HEK293 (cell line): ENCODE measurements around the gene OR5B3.
"Not testable (repeated sequence)": the region's sequence is repeated elsewhere in the genome, so short reads cannot be mapped to it uniquely, and the experiment has no call there.

ENCODE experiments used
- CTCF ChIA-PET: fragments of 350-600 bp; formaldehyde crosslinking; extraction: SDS; loops from one replicate; lab custom pipeline; 2021; ENCODE audit warnings: antibody characterized with exemption; lab: Yijun Ruan, JAX
- POLR2A ChIA-PET: fragments of 300-600 bp; formaldehyde crosslinking; extraction: SDS; loops from one replicate; lab custom pipeline; 2020; ENCODE audit warnings: antibody characterized with exemption, inconsistent platforms; lab: Yijun Ruan, JAX
- H3K27ac ChIP-seq: fragments of 200-500 bp; sonication (Bioruptor generic); 2 replicates; pipeline ENCODE4 v1.5.1; 2014; ENCODE audit warnings: low read depth, low read length, control low read depth, inconsistent platforms; ENCODE audit errors: extremely low read depth
- H3K36me3 ChIP-seq, 2 experiments: fragments of 200-500 bp in 1 of 2; sonication (Bioruptor generic) in 1 of 2; 1 replicate in 1 of 2; 2 replicates in 1 of 2; pipeline ENCODE4 v1.5.1; 2014 to 2017; ENCODE audit warnings: inconsistent platforms in 2 of 2, low read length in 2 of 2; ENCODE audit not compliant: control insufficient read depth in 2 of 2, insufficient read depth in 1 of 2
- H3K4me1 ChIP-seq: fragments of 200-500 bp; sonication (Bioruptor generic); 2 replicates; pipeline ENCODE4 v1.5.1; 2014; ENCODE audit warnings: mild to moderate bottlenecking, low read length, inconsistent platforms; ENCODE audit not compliant: control insufficient read depth, insufficient read depth
- H3K4me3 ChIP-seq: 2 replicates; pipeline ENCODE4 v1.5.1; 2011; ENCODE audit warnings: low read depth, mild to moderate bottlenecking, control low read depth, low read length, moderate library complexity
- H3K9me3 ChIP-seq: fragments of 200-500 bp; sonication (Bioruptor generic); 2 replicates; pipeline ENCODE4 v1.5.1; 2014; ENCODE audit warnings: low read depth, low read length, inconsistent platforms; ENCODE audit not compliant: control insufficient read depth, insufficient read depth
- BCL11A ChIP-seq: fragments of 450-650 bp; formaldehyde crosslinking; IDR thresholded peaks from 2 replicates; pipeline ENCODE4 v1.5.1; 2016; ENCODE audit warnings: low read depth, missing biosample characterization, missing genetic modification characterization
- HOXD13 ChIP-seq: sonication (generic); formaldehyde crosslinking; IDR thresholded peaks from 2 replicates; pipeline ENCODE4 v1.8.0; 2022; ENCODE audit warnings: missing genetic modification reagents, borderline replicate concordance
- KLF16 ChIP-seq: fragments of 450-650 bp; formaldehyde crosslinking; IDR thresholded peaks from 2 replicates; pipeline ENCODE4 v1.5.1; 2017; ENCODE audit warnings: missing biosample characterization, missing genetic modification characterization
- RBAK ChIP-seq: fragments of 450-650 bp; formaldehyde crosslinking; IDR thresholded peaks from 2 replicates; pipeline ENCODE4 v1.5.1; 2016; ENCODE audit warnings: missing biosample characterization, missing genetic modification characterization
- TCF7L2 ChIP-seq: IDR thresholded peaks from 2 replicates; pipeline ENCODE4 v1.6.1; 2011; ENCODE audit warnings: low read depth, mild to moderate bottlenecking, inconsistent platforms, low read length, moderate library complexity, borderline replicate concordance
- TRIM28 ChIP-seq: IDR thresholded peaks from 2 replicates; pipeline ENCODE4 v1.6.1; 2011; ENCODE audit warnings: low read length, control low read depth, borderline replicate concordance
- YY1 ChIP-seq: fragments of 450-650 bp; formaldehyde crosslinking; IDR thresholded peaks from 2 replicates; pipeline ENCODE4 v1.5.1; 2018; ENCODE audit warnings: missing biosample characterization, missing genetic modification characterization
- ZBTB8A ChIP-seq: fragments of 450-650 bp; formaldehyde crosslinking; IDR thresholded peaks from 2 replicates; pipeline ENCODE4 v1.5.1; 2016; ENCODE audit warnings: missing biosample characterization, missing genetic modification characterization
- ZNF175 ChIP-seq: fragments of 450-650 bp; formaldehyde crosslinking; IDR thresholded peaks from 2 replicates; pipeline ENCODE4 v1.5.1; 2016; ENCODE audit warnings: missing biosample characterization, missing genetic modification characterization
- ZNF23 ChIP-seq: fragments of 450-650 bp; formaldehyde crosslinking; IDR thresholded peaks from 2 replicates; pipeline ENCODE4 v1.5.1; 2016; ENCODE audit warnings: missing biosample characterization, missing genetic modification characterization, borderline replicate concordance
- ZNF391 ChIP-seq: fragments of 450-650 bp; formaldehyde crosslinking; IDR thresholded peaks from 2 replicates; pipeline ENCODE4 v1.5.1; 2016; ENCODE audit warnings: low read depth, missing biosample characterization, missing genetic modification characterization, borderline replicate concordance
- ZNF521 ChIP-seq: fragments of 450-650 bp; formaldehyde crosslinking; IDR thresholded peaks from 2 replicates; pipeline ENCODE4 v1.5.1; 2017; ENCODE audit warnings: missing biosample characterization, mild to moderate bottlenecking, missing genetic modification characterization
- ZNF623 ChIP-seq: fragments of 450-650 bp; formaldehyde crosslinking; IDR thresholded peaks from 2 replicates; pipeline ENCODE4 v1.5.1; 2016; ENCODE audit warnings: missing biosample characterization, missing genetic modification characterization
- ZNF670 ChIP-seq: fragments of 450-650 bp; formaldehyde crosslinking; IDR thresholded peaks from 2 replicates; pipeline ENCODE4 v1.5.1; 2016; ENCODE audit warnings: missing biosample characterization, missing genetic modification characterization, low read depth
- ZNF701 ChIP-seq: fragments of 450-650 bp; formaldehyde crosslinking; IDR thresholded peaks from 2 replicates; pipeline ENCODE4 v1.5.1; 2016; ENCODE audit warnings: missing biosample characterization, missing genetic modification characterization
- TF ChIP-seq, protein P1 (sequence below): fragments of 450-650 bp; IDR thresholded peaks from 2 replicates; pipeline ENCODE4 v1.5.1; 2018; ENCODE audit warnings: missing biosample characterization, missing genetic modification characterization
- TF ChIP-seq, protein P2 (sequence below): fragments of 450-650 bp; formaldehyde crosslinking; IDR thresholded peaks from 2 replicates; pipeline ENCODE4; 2016; ENCODE audit warnings: missing biosample characterization, missing genetic modification characterization
- TF ChIP-seq, protein P3 (sequence below): fragments of 450-650 bp; formaldehyde crosslinking; IDR thresholded peaks from 2 replicates; pipeline ENCODE4 v1.5.1; 2017; ENCODE audit warnings: missing biosample characterization, missing genetic modification characterization
- TF ChIP-seq, protein P4 (sequence below): fragments of 450-650 bp; formaldehyde crosslinking; IDR thresholded peaks from 2 replicates; pipeline ENCODE4 v1.5.1; 2016; ENCODE audit warnings: missing biosample characterization, missing genetic modification characterization

The OR5B3 gene

DNA sequence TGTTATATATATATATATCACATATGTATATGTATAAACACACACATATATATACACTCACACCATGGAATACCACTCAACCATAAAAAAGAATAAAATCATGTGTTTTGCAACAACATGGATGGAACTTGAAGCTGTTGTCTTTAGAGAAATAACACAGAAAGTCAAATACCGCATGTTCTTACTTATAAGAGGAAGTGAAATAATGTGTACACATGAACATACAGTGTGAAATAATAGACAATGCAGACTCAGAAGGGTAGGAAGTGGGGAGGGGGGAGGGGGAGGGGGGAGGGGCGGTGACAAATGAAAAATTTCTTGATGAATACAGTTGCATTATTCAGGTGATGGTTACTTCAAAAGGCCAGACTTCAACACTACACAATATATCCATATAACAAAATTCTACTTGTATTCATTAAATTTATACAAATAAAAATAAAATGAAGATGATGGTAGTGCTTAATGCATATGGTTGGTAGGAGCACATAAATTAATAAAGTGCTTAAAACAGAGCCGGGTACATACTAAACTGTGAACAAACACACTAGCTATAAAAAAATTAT is 27.0 kb upstream of the OR5B3 start:
- H3K36me3 ChIP-seq, result no peaks in the 10 kb centered on the region
- no peak for TF ChIP-seq RBAK (tag by site-specific recombination)
- TF ChIP-seq ZBTB8A (tag by site-specific recombination), result no peak
- no peak for TF ChIP-seq ZNF701 (tag by site-specific recombination)
- TF ChIP-seq, protein P1, sequence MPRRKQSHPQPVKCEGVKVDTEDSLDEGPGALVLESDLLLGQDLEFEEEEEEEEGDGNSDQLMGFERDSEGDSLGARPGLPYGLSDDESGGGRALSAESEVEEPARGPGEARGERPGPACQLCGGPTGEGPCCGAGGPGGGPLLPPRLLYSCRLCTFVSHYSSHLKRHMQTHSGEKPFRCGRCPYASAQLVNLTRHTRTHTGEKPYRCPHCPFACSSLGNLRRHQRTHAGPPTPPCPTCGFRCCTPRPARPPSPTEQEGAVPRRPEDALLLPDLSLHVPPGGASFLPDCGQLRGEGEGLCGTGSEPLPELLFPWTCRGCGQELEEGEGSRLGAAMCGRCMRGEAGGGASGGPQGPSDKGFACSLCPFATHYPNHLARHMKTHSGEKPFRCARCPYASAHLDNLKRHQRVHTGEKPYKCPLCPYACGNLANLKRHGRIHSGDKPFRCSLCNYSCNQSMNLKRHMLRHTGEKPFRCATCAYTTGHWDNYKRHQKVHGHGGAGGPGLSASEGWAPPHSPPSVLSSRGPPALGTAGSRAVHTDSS (tag by site-specific recombination), result no peak
- no peak for TF ChIP-seq KLF16 (tag by site-specific recombination)
- TF ChIP-seq YY1 (tag by site-specific recombination), result no peak
- H3K27ac ChIP-seq, result no peak overlapping the region
- no peaks in the 10 kb centered on the region for H3K4me1 ChIP-seq
- no peaks in the 10 kb centered on the region for H3K9me3 ChIP-seq
- CTCF ChIA-PET, result no interaction called here
- POLR2A ChIA-PET, result no interaction called here
- no peak overlapping the region for H3K4me3 ChIP-seq

DNA sequence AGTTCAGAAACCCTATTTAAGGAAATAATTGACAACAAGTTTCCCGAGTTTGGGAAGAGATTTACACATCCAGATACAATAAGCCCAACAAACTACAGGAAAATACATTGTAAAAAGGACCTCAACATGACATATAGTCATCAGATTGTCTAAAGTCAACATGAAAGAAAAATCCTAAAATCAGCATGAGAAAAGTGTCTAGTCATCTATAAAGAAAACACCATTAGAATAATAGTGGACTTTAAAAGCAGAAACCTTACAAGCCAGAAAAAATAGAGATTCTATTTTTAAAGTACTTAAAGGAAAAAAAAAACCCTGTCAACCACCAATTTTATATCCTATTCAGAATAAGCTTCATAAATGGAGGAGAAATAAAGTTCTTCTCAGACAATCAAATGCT is 22.6 kb upstream of the OR5B3 start:
- POLR2A ChIA-PET, result no interaction called here
- no peak for TF ChIP-seq BCL11A (tag by site-specific recombination)

DNA sequence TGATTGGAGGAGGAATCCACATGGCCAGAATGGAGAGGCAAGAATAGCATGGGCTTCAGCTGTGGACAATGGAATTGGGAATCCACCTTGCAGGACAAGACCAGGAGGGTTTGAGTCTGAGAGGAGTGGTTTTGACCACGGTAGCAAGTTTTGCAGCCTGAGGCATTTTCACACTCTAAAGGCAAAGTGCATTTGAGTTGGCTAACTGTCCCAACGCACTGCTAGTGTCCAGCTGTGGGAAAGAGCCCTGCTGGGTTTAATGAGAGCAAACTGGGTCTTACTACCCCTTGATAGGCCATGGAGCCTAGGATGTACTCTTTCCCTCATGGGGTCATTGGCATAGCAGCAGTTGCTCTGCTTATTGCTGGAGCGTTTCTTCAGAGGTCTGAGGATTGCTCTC is 21.3 kb upstream of the OR5B3 start, which contains the start of gene OR5B2:
Gene OR5B2 (minus strand): TSS at position 101 of the 400 bp plus-strand sequence. CDS start 4,860 bp downstream, outside the sequence.
- TF ChIP-seq HOXD13, result no peak
- TF ChIP-seq TRIM28, result no peak
- TF ChIP-seq, protein P2, sequence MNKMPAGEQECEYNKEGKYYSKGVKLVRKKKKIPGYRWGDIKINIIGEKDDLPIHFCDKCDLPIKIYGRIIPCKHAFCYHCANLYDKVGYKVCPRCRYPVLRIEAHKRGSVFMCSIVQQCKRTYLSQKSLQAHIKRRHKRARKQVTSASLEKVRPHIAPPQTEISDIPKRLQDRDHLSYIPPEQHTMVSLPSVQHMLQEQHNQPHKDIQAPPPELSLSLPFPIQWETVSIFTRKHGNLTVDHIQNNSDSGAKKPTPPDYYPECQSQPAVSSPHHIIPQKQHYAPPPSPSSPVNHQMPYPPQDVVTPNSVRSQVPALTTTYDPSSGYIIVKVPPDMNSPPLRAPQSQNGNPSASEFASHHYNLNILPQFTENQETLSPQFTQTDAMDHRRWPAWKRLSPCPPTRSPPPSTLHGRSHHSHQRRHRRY (tag by site-specific recombination), result no peak
- TF ChIP-seq ZNF391 (tag by site-specific recombination), result no peak
- TF ChIP-seq, protein P3, sequence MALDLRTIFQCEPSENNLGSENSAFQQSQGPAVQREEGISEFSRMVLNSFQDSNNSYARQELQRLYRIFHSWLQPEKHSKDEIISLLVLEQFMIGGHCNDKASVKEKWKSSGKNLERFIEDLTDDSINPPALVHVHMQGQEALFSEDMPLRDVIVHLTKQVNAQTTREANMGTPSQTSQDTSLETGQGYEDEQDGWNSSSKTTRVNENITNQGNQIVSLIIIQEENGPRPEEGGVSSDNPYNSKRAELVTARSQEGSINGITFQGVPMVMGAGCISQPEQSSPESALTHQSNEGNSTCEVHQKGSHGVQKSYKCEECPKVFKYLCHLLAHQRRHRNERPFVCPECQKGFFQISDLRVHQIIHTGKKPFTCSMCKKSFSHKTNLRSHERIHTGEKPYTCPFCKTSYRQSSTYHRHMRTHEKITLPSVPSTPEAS (tag by site-specific recombination), result no peak
- no peak for TF ChIP-seq ZNF521
- TF ChIP-seq ZNF623 (tag by site-specific recombination), result no peak
- no peak for TF ChIP-seq TCF7L2
- TF ChIP-seq ZNF175 (tag by site-specific recombination), result no peak
- TF ChIP-seq ZNF670 (tag by site-specific recombination), result no peak
- TF ChIP-seq, protein P4, sequence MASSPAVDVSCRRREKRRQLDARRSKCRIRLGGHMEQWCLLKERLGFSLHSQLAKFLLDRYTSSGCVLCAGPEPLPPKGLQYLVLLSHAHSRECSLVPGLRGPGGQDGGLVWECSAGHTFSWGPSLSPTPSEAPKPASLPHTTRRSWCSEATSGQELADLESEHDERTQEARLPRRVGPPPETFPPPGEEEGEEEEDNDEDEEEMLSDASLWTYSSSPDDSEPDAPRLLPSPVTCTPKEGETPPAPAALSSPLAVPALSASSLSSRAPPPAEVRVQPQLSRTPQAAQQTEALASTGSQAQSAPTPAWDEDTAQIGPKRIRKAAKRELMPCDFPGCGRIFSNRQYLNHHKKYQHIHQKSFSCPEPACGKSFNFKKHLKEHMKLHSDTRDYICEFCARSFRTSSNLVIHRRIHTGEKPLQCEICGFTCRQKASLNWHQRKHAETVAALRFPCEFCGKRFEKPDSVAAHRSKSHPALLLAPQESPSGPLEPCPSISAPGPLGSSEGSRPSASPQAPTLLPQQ (tag by site-specific recombination), result no peak
- no peak for TF ChIP-seq ZNF23 (tag by site-specific recombination)
- no peaks in the 10 kb centered on the region for H3K4me1 ChIP-seq
- ChIA-PET POLR2A (no interaction called here), CTCF (no interaction called here)
- H3K9me3 ChIP-seq, result no peaks in the 10 kb centered on the region
- no peak within 1 kb of the TSS for H3K4me3 ChIP-seq
- no peak within 1 kb of the TSS for H3K27ac ChIP-seq
- H3K36me3 ChIP-seq, result no peaks in the 10 kb centered on the region

More for the DNA sequence above, 22.6 kb upstream of the OR5B3 start:
- no peaks in the 10 kb centered on the region for H3K36me3 ChIP-seq
- H3K9me3 ChIP-seq, result no peaks in the 10 kb centered on the region
- no peak overlapping the region for H3K4me3 ChIP-seq
- CTCF ChIA-PET, result no interaction called here
- no peaks in the 10 kb centered on the region for H3K4me1 ChIP-seq
- no peak overlapping the region for H3K27ac ChIP-seq

DNA sequence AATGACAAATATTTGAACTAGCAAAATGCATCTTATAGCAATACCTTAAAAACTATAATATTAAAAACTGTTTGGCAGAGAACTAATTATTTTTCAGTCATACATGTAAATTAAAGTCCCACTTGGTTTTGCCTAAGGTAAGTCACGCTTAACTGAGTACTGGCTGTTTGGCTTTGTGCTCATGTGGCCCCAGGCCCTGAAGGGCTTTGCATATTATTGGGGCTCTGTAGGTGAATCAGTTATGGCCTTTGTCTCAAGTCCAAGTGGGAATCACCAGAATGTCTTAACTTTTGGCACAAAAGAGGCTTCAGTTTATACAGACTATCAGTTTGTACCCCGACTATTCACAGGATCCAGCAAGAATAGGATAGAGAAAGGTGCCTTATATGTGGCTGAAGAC is 7.1 kb downstream of the OR5B3 start:
- CTCF ChIA-PET, H3K4me1 ChIP-seq, H3K9me3 ChIP-seq, H3K4me3 ChIP-seq, H3K36me3 ChIP-seq, H3K27ac ChIP-seq, POLR2A ChIA-PET: not testable (repeated sequence)
